Vagina (tissue), 2 donors: ENCODE measurements around the gene TBCD.

Experiments
- POLR2A ChIP-seq, 2 donors: fragments of 450-650 bp; IDR thresholded peaks; one replicate each; pipeline ENCODE4 v1.6.1; 2017; ENCODE audit warnings: antibody characterized with exemption in 2 of 2, mild to moderate bottlenecking in 2 of 2, moderate library complexity in 2 of 2
- POLR2AphosphoS5 ChIP-seq, 2 donors: sonication (generic); formaldehyde crosslinking; IDR thresholded peaks; one replicate each; pipeline ENCODE4 v1.9.0; 2017; ENCODE audit warnings: antibody characterized with exemption in 2 of 2, mild to moderate bottlenecking in 2 of 2, low read depth in 1 of 2; ENCODE audit not compliant: insufficient read depth in 1 of 2
- TF ChIP-seq, protein P1 (sequence below), 3 experiments: fragments of 450-650 bp in 2 of 3; fragments of 200-600 bp in 1 of 3; sonication (generic) in 1 of 3; IDR thresholded peaks; one replicate each; pipeline ENCODE4 v1.5.1; 2017 to 2019; ENCODE audit warnings: antibody characterized with exemption in 3 of 3, mild to moderate bottlenecking in 2 of 3, moderate library complexity in 2 of 3

DNA sequence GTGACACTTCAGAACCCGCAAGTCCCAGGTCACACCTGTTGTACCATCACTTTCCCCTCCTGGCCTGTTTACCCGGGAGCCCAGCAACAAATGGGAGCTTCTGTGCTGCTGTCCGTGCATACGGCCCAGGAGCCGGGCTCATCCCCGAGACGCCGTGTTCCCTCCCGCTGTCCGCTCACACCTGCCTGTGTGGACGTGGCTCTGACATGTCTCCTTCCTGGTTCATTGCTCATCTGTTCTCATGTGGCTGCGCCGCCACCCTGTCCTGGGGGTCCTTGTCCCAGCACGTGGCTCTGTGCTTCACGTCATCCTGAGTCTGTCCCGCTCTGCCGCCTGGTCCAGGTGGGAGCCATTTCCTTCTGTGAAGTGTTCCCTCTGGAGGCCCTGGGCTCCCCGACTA lies 37.9 kb downstream of the TBCD start:
- TF ChIP-seq, protein P1, sequence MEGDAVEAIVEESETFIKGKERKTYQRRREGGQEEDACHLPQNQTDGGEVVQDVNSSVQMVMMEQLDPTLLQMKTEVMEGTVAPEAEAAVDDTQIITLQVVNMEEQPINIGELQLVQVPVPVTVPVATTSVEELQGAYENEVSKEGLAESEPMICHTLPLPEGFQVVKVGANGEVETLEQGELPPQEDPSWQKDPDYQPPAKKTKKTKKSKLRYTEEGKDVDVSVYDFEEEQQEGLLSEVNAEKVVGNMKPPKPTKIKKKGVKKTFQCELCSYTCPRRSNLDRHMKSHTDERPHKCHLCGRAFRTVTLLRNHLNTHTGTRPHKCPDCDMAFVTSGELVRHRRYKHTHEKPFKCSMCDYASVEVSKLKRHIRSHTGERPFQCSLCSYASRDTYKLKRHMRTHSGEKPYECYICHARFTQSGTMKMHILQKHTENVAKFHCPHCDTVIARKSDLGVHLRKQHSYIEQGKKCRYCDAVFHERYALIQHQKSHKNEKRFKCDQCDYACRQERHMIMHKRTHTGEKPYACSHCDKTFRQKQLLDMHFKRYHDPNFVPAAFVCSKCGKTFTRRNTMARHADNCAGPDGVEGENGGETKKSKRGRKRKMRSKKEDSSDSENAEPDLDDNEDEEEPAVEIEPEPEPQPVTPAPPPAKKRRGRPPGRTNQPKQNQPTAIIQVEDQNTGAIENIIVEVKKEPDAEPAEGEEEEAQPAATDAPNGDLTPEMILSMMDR (IDR thresholded peaks at IDR 0.05), result no peak
- TF ChIP-seq POLR2A (IDR thresholded peaks at IDR 0.05), result no peak
- TF ChIP-seq POLR2AphosphoS5 (IDR thresholded peaks at IDR 0.05; ENCODE audit: insufficient read depth in 1 of 2, low read depth in 1 of 2), result no peak
